GM03348 (cell line): ENCODE results near the gene STIP1.

Source experiments
- DNase-seq: peaks from one replicate; pipeline ENCODE4 v3.0.0; 2012; ENCODE audit warnings: low spot score

The STIP1 gene

DNA sequence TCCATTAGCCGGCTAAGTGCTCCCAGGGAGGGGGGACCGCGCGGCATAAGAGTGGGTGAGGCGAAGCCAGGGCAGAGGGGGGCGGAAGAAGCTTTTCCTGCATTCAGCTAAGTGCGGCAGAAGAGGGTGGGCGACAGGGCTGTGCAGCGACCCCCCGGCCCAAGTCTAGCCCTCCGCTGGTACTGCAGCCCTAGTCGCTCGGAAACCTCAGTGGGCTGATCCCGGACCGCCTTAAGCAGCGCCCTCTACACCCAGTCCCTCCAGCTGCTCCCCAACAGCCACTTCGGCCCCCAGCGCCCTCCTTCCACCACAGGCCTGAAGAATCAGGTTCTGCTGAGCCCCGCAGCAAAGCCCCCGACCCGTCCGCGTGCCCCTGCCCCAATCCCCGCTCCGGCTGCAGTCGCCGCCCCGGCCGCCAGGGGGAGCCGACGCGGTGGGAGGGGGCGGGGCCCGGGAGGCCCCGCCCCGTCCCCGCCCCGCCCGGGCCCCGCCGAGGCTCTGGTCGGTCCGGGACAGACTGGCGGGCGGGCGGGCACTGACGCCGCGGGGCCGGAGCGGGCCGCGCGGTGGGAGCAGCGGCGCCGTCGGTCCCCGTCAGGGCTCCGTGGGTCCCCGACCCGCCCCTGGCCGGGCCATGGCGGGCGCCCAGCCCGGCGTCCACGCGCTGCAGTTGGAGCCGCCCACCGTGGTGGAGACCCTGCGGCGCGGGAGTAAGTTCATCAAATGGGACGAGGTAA is 65.2 kb downstream of the STIP1 start, which contains the start of gene PLCB3:
PLCB3 (plus strand) TSS at position 515 of the 737 bp plus-strand sequence; CDS start at position 635, 120 bp downstream.
- DNase-seq, result peak; percentile 94

DNA sequence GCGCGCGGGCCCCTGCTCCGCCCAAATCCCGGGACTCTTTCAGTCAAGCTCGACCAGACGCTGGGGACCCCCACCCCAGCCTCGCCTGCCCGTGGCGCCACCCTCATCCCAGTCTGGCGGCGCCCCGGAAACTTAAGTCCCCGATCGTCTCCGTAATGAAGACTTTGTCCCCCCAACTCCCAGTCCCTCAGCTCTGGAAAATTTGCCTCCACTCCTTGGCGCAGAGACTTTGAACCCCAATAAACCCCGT is 65.7 kb downstream of the STIP1 start:
- DNase-seq, result no peak

GRCh38 chr11:64252003-64252872 is 66.3 kb downstream of the STIP1 start:
- DNase-seq, result peak; percentile 83

DNA sequence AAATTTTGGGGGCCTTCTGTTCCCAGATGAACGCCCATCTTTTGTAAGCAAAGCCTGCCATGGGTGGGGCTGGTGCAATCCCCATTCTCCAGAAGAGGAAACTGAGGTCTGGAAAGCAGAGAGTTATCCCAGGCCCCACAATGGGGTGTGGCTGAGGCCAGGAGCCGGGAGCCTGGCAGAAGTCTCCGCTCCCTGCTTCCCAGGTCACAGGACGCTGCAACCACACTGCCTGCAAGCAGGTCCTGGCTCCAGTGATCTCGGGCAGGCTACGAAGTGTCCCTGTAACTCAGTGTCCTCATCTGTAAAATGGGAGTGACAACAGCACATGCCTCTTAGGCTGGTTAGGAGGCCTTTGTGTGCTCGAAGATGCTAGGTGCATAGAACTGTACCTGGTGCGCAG is 67.1 kb downstream of the STIP1 start:
- no peak for DNase-seq

- no peak for DNase-seq
Measured at GRCh38 chr11:64253481-64253880, 67.5 kb downstream of the STIP1 start.
